SJCRH30 (cell line): ENCODE measurements around the gene NYAP2. TPM values are rescaled to one million over a fixed set of nuclear protein-coding genes. Genes with fewer than 3 reads are reported as not detected.

ENCODE experiments used
- DNase-seq, 2 experiments: peaks; one replicate each; pipeline ENCODE4 v3.0.0-alpha.2; 2015 to 2020
- H3K27ac ChIP-seq: fragments of 250-450 bp; sonication (Bioruptor Pico); 2 replicates; pipeline ENCODE4 v1.5.1; 2020; ENCODE audit warnings: mild to moderate bottlenecking, moderate library complexity
- H3K27me3 ChIP-seq: fragments of 250-450 bp; sonication (Bioruptor Pico); 2 replicates; pipeline ENCODE4 v1.5.1; 2020; ENCODE audit warnings: mild to moderate bottlenecking, moderate library complexity
- H3K36me3 ChIP-seq: fragments of 250-450 bp; sonication (Bioruptor Pico); 2 replicates; pipeline ENCODE4 v1.5.1; 2020; ENCODE audit warnings: mild to moderate bottlenecking, moderate library complexity
- H3K4me1 ChIP-seq: fragments of 250-450 bp; sonication (Bioruptor Pico); 2 replicates; pipeline ENCODE4 v1.5.1; 2020; ENCODE audit warnings: mild to moderate bottlenecking, moderate library complexity
- H3K4me3 ChIP-seq: fragments of 250-450 bp; sonication (Bioruptor Pico); 2 replicates; pipeline ENCODE4 v1.5.1; 2020; ENCODE audit warnings: mild to moderate bottlenecking, moderate library complexity
- H3K9me3 ChIP-seq: fragments of 250-450 bp; sonication (Bioruptor Pico); replicated peaks from 2 replicates; pipeline ENCODE4 v1.5.1; 2020; ENCODE audit warnings: mild to moderate bottlenecking, moderate library complexity
- total RNA-seq: library from RNA; depleted of rRNA; stranded (reverse); fragments of >200 nt; shearing (Covaris generic); gene quantifications from 2 replicates; pipeline ENCODE4 v1.2.3, GENCODE V29; 2014

The NYAP2 gene
- total RNA-seq, 1 experiment from 2014 or later = 0.69 TPM

DNA sequence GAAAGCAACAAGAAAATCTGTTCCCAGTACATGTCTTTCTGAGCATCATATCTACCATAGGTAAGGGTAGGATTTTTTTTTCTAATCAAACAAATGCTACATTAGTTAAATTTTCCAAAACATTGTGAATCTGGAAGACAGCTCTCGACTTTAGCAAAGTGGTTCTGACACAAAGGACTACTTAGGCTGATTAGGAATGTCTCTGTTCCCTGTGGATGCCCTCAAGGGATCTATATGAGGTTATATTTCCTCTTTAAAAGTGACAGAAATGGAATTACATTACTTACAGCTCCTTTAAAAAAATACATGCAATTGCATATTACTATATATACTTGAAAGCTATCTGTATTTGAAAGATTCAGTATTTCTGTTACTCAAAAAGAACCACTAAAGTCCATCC, 15.4 kb downstream of the NYAP2 start:
- H3K36me3 ChIP-seq = no peaks in the 10 kb centered on the region
- no peak overlapping the region for H3K4me3 ChIP-seq
- no peaks in the 10 kb centered on the region for H3K4me1 ChIP-seq
- DNase-seq = no peak
- no peaks in the 10 kb centered on the region for H3K27me3 ChIP-seq
- no peak overlapping the region for H3K27ac ChIP-seq
- H3K9me3 ChIP-seq = no peaks in the 10 kb centered on the region

DNA sequence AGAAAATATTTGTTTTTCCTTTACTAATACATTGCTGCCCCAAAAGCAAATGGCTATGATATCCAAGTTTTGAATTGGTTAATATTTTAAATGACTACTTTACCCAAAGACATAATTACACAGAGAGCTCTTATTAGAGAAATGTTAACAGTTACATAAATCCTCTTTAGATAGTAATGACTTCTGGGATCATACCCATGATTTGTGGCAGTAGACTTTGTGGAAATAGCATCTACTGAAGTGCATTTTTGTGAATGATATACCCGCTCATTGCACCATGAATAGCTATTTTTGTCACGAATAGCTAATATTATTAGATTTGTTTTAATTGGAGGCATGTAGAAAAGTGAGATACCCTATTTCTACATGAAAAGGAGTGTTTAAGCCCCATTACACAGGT, 15.8 kb downstream of the NYAP2 start:
- DNase-seq = no peak
- H3K4me3 ChIP-seq = no peak overlapping the region
- no peaks in the 10 kb centered on the region for H3K36me3 ChIP-seq
- no peaks in the 10 kb centered on the region for H3K27me3 ChIP-seq
- no peaks in the 10 kb centered on the region for H3K4me1 ChIP-seq
- H3K27ac ChIP-seq = no peak overlapping the region
- no peaks in the 10 kb centered on the region for H3K9me3 ChIP-seq

DNA sequence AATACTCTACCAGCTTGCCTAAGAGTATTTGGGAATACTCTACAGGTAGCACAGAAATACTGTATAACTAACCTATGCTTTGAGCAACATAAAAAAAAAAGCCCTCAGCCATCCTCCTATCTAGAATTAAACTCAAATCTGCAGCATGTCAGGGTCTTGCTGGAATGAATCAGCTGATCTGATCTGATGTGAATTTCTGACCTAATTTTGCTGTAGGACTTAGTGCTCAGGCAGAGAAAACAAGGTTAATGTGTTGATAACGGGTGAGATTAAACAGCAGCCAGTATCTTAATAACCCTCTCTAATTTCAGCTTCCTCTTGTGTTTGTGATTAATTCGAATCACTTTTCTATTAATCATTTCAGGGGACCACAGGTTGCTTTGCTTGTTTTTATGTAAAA, 16.3 kb downstream of the NYAP2 start:
- H3K9me3 ChIP-seq = no peaks in the 10 kb centered on the region

DNA sequence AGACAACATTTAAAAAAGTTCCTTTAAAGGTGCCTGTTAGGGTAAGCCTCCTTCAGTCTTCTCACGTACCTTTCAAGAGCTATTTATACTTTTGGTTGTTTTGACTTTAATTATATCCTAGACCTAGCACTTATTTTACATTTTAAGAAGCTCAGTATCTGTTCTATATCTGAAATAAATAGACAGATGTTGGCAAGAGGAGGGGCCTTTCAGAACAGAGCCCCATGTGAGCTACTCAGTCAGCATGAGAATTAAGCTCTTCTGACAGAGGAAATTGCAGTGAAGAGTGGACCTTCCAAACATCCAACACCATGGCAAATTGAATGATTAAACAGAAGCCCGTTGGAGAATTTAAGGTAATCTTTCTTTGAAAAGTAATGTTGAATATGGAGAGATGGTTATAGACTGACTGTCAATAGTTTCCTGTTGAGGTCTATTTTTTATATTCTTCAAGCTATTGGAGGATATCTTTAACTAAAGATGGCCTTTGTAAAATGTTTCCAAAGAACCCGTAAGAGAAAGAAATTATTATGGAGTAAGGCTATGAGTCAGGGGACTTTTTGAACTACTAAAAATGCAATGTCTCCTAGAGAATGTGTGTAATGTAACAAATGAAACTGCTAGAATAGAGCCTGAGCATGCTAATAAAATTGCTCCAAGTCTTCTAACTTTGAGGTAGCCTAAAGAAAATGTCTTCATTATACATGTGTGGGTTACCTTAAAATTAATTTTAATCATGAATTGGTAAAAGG, 17.3 kb downstream of the NYAP2 start:
- Histone ChIP-seq H3K4me3 (no peak overlapping the region), H3K27me3 (no peaks in the 10 kb centered on the region), H3K4me1 (no peaks in the 10 kb centered on the region), H3K9me3 (no peaks in the 10 kb centered on the region), H3K36me3 (no peaks in the 10 kb centered on the region), H3K27ac (no peak overlapping the region)
- DNase-seq = peak in 1 of 2 experiments; percentile 26

More for the DNA sequence above, 16.3 kb downstream of the NYAP2 start:
- no peak for DNase-seq
- Histone ChIP-seq H3K36me3 (no peaks in the 10 kb centered on the region), H3K4me3 (no peak overlapping the region), H3K4me1 (no peaks in the 10 kb centered on the region), H3K27me3 (no peaks in the 10 kb centered on the region), H3K27ac (no peak overlapping the region)

DNA sequence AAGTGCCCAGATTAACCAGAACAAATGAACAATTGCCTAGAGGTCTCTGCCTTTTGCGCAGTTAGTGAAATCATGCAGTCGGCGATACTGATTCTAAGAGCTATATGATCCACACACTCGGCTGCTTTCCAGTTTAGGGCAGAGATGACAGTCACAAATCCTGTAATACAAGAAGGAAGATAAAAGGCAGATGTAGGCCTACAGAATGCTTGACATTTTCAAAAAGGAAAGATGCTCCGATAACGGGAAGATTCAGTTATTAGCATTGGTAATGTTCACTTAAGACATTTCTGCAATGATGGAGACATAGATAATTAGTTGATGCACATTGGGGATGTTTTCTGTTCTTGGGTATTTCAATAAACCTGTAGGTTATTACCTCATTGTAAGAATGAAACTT, 19.5 kb downstream of the NYAP2 start:
- Histone ChIP-seq H3K36me3 (no peaks in the 10 kb centered on the region), H3K9me3 (no peaks in the 10 kb centered on the region), H3K27me3 (no peaks in the 10 kb centered on the region), H3K27ac (no peak overlapping the region), H3K4me3 (no peak overlapping the region), H3K4me1 (no peaks in the 10 kb centered on the region)
- DNase-seq = peak in 1 of 2 experiments; percentile 44

DNA sequence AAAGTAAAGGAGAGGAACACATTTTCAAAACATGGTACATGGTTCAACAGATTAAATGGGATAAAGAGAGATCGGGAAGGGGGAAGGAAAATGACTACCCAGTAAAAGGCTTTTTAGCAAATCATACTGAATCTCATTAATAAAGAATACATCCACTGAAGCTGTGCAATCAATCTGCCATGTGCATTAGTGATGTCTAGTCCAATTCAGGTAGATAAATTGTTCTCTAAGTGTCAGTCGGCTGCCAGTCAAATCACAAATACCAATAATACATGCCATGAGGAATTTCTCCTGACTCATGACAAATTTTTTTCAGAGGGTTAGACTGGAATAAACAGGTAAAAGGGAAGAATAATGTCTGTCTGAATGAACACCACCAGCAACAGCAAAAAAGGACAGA, 22.6 kb downstream of the NYAP2 start:
- DNase-seq = no peak
- Histone ChIP-seq H3K9me3 (no peaks in the 10 kb centered on the region), H3K4me1 (no peaks in the 10 kb centered on the region), H3K36me3 (no peaks in the 10 kb centered on the region), H3K4me3 (no peak overlapping the region), H3K27ac (no peak overlapping the region), H3K27me3 (no peaks in the 10 kb centered on the region)

DNA sequence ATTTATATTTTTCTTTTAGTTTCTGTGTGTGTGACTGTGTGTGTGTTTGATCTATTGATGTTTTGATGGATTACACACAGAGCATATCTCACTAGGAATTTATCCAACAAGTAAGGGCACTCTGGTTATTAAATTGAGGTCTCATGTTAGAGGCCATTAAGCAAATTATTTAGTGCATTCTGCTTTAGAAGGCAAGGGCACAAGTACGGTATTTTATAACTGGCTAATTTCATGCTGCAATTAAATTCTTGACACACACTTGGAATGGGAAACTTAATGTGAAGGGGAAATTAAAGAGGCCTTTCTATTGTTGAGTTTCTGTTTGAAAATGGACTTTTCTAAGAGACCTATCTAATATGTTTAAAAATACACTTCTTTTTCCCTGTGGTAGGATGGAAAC, 25.8 kb downstream of the NYAP2 start:
- DNase-seq = no peak
- Histone ChIP-seq H3K4me1 (no peaks in the 10 kb centered on the region; the same call in 1 of the 2 replicates), H3K9me3 (no peaks in the 10 kb centered on the region), H3K36me3 (no peaks in the 10 kb centered on the region), H3K27ac (no peak overlapping the region), H3K27me3 (no peaks in the 10 kb centered on the region), H3K4me3 (no peak overlapping the region)

DNA sequence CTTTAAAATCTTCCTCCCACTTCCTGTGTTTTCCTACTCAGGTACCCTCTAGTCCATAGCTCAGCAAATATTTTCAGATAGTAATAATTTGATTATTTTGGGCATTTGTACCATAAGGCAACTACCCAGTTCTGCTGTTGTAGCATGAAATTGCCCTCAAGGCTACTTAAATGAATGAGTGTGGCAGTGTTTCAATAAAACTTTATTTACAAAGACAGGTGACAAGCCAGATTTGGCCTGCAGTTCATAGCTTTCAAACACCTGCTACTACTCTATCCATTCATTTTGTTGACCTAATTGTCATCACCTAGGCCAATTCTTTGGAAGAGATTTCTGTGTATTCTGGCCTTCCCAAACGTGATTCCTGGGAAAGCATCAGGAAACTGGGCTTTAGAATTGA, 28.9 kb downstream of the NYAP2 start:
- Histone ChIP-seq H3K4me1 (no peaks in the 10 kb centered on the region; the same call in 1 of the 2 replicates), H3K9me3 (no peaks in the 10 kb centered on the region), H3K36me3 (no peaks in the 10 kb centered on the region), H3K4me3 (no peak overlapping the region), H3K27me3 (no peaks in the 10 kb centered on the region), H3K27ac (no peak overlapping the region)
- no peak for DNase-seq

DNA sequence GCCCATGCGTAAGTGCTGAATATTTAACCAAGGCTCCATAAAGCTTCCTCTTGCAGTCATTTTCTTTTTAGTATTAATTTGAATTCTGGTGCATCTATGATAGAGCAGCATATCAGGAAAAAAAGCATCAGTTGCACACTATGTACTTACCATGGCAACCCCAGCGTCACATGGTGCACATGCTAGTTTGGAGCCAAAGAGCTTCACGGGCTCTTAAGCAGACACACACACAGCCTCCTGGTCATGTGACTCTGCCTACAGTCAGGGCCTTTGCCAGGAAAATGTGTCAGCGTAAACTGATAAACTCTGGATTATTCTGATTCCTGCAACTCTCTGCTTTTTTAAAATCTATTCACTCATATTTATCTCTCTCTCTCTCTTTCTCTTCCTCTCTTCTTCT, 30.2 kb downstream of the NYAP2 start:
- H3K36me3 ChIP-seq = no peaks in the 10 kb centered on the region
- no peaks in the 10 kb centered on the region for H3K9me3 ChIP-seq
- H3K4me3 ChIP-seq = no peak overlapping the region
- H3K27me3 ChIP-seq = no peaks in the 10 kb centered on the region
- peak in 1 of 2 experiments; percentile 22 for DNase-seq
- no peaks in the 10 kb centered on the region; the same call in 1 of the 2 replicates for H3K4me1 ChIP-seq
- H3K27ac ChIP-seq = no peak overlapping the region

DNA sequence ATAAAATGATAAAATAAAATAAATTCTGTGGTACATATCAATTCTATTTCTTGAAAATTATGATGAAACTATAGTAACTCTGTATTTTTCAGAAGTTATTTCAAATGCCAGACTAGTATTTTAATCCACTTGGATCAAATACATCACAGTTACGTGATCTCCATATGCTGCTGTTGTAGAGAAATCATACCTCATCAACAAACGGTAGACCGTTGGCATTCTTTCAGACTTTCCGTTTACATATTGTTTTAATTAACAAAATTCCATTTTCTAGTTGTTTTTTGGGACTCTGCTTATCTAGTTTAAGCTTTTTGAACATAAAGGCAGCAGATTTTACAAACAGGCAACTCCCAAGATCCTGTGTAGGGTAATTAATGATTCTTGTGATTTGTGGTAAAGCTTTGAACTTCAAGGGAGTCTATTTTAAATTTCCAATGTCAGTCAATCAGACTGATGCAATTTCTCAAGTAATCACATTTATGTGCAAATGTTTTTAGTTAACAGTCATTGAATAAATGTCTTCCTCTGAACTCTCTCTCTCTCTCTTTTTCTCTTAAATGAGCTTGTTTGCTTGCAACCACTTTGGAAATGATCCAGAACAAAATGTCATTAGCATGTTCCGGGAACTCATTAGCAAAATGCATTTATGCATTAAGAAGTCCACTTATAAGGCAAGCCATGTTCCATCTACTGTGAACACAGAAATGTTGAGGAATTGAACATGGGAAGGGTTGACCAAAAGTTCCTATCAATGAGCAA, 31.8 kb downstream of the NYAP2 start:
- Histone ChIP-seq H3K36me3 (no peaks in the 10 kb centered on the region), H3K9me3 (no peaks in the 10 kb centered on the region), H3K4me3 (no peak overlapping the region), H3K4me1 (no peaks in the 10 kb centered on the region; the same call in 1 of the 2 replicates), H3K27ac (no peak overlapping the region), H3K27me3 (no peaks in the 10 kb centered on the region)
- no peak for DNase-seq

DNA sequence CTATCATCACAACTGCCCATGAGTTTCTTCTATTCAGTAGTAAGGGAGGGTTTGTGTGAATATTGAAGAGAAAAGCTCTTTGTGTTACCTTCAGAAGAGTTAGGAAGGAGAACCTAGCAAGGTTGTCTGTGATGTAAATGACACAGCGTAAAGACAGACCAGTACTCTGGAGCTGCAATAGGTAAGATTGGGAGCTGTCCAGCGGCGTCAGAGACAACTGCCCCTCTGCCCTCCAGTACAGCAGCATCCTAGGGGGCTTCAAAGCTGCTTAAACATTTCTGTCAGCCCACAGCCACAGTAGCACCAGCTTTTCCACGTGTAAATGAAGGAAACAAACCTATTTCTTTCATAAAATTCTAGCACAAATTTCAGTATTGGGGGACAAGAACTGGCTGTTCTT, 34.5 kb downstream of the NYAP2 start:
- H3K27me3 ChIP-seq = no peaks in the 10 kb centered on the region
- H3K36me3 ChIP-seq = no peaks in the 10 kb centered on the region
- peak in 1 of 2 experiments; percentile 18 for DNase-seq
- no peak overlapping the region for H3K4me3 ChIP-seq
- no peaks in the 10 kb centered on the region for H3K4me1 ChIP-seq
- no peak overlapping the region for H3K27ac ChIP-seq
- H3K9me3 ChIP-seq = no peaks in the 10 kb centered on the region

DNA sequence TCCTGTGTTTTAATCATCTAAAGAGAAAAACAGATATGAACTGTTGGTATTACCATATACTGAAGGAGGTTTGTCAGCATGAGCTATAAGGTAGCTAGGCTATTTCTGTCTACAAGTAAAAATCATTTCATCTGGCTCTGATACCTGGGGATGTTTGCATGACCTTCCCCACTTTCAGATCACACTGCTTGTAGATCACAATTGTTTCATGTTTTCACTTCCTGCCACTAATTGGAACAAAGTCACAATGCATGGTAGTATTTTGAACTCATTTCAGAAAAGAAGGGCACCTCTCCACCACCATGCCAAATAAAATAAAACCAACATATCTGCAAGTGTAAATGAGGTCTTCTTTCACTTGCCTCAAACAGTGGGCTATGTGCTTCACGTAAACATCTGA, 37.8 kb downstream of the NYAP2 start:
- DNase-seq = no peak
- Histone ChIP-seq H3K9me3 (no peaks in the 10 kb centered on the region), H3K27ac (no peak overlapping the region), H3K36me3 (no peaks in the 10 kb centered on the region), H3K27me3 (no peaks in the 10 kb centered on the region), H3K4me3 (no peak overlapping the region), H3K4me1 (no peaks in the 10 kb centered on the region)

DNA sequence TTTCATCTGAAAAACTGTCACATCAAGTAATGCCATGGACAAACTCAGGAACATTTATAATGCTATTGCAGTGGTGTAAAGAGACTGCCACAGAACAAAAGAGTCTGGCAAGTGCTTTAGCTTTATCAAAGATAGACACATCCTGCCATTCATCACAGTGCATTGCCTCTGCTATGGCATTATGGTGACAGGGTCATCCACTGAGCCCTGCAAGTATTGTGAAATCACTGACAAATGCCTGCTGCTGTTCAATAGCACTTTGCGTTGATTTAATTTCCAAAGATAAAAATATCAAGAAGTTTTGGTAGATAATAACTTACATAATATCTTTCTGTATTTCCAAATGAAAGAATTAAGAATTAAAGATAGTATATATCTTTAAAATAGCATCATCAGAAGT, 38.7 kb downstream of the NYAP2 start:
- no peak overlapping the region for H3K27ac ChIP-seq
- DNase-seq = no peak
- H3K4me1 ChIP-seq = no peaks in the 10 kb centered on the region
- H3K4me3 ChIP-seq = no peak overlapping the region
- no peaks in the 10 kb centered on the region for H3K27me3 ChIP-seq
- H3K9me3 ChIP-seq = no peaks in the 10 kb centered on the region
- no peaks in the 10 kb centered on the region for H3K36me3 ChIP-seq

DNA sequence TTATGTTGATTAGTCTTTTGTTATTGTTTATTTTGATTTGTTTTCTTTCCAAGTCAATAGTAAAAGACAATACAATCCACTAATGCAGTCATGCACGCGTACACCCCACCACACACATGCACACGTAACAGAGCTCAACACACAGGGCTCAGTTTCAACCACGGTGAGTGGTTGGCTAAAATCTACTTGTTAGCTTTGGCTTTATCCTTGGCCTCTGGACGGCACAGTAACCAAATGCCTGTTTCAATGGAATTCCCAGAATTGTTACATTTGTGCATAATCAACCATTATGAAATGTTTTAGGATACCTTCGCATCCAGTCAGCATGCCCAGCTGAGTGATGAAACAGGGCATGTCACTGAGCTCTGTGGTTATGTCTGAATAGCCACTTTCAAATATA, 53.2 kb downstream of the NYAP2 start:
- H3K27ac ChIP-seq = no peak overlapping the region
- H3K4me3 ChIP-seq = no peak overlapping the region
- no peak for DNase-seq
- H3K27me3 ChIP-seq = no peaks in the 10 kb centered on the region
- no peaks in the 10 kb centered on the region for H3K36me3 ChIP-seq
- H3K4me1 ChIP-seq = 0 out of 2 replicates have a peak, but pooled peaks cover 3% of the 10 kb centered on the region
- no peaks in the 10 kb centered on the region for H3K9me3 ChIP-seq

DNA sequence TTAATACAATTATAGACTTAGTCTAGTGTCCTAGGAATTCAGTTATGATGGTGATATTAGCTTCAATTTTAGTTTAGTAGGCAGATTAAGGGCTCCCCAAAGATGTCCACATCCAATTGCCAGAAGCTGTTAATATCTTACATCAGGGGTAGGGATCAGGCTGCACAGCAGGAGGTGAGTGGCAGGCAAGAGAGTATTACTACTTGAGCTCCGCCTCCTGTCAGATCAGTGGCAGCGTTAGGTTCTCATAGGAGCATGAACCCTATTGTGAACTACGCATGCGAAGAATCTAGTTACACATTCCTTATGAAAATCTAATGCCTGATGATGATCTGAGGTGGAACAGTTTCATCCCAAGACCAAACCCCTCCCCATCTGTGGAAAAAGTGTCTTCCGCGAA, 54.9 kb downstream of the NYAP2 start:
- H3K27ac ChIP-seq = no peak overlapping the region
- H3K36me3 ChIP-seq = no peaks in the 10 kb centered on the region
- no peak for DNase-seq
- H3K4me3 ChIP-seq = no peak overlapping the region
- no peaks in the 10 kb centered on the region for H3K9me3 ChIP-seq
- peaks cover 6% of the 10 kb centered on the region; the same call in 1 of the 2 replicates for H3K4me1 ChIP-seq
- no peaks in the 10 kb centered on the region for H3K27me3 ChIP-seq
